ENCODE data around the gene ZNF146. TPM values are rescaled to one million over a fixed set of nuclear protein-coding genes. Genes with fewer than 3 reads are reported as not detected.

ZNF146 gene
- total RNA-seq = 77.3 and 87.5 TPM in 2 replicates

GRCh38 chr19:36214386-36215275 lies at the start of gene ZNF146, which contains the start of gene ZNF565:
TSS of gene ZNF146 (plus strand) at chr19:36215106. CDS start at chr19:36236441, 21,335 bp downstream.
TSS of gene ZNF565 (minus strand) at chr19:36214665. CDS start at chr19:36201985, 12,680 bp downstream.

Small RNAs within 50 kb of the gene (small RNA-seq; reads per million reads assigned to genes)
- gene RF00019 (ENCODE audit: low replicate concordance) = not detected

Other genes with a start within 250 kb of the ZNF146 start
- gene SDHAF1, start 219.9 kb upstream of the ZNF146 start, total RNA-seq = 12.0 and 17.3 TPM in 2 replicates
- 0.14 TPM in 1 of 2 replicates, not detected in the other for gene SYNE4, start 206.3 kb upstream of the ZNF146 start, total RNA-seq
- 14.0 and 20.2 TPM in 2 replicates for gene ALKBH6, start 200.9 kb upstream of the ZNF146 start, total RNA-seq
- gene CLIP3, start 182.2 kb upstream of the ZNF146 start, total RNA-seq = 7.0 and 22.8 TPM in 2 replicates
- gene THAP8, start 160.8 kb upstream of the ZNF146 start, total RNA-seq = 2.6 and 3.1 TPM in 2 replicates
- 0.66 and 17.5 TPM in 2 replicates for gene WDR62, start 160.2 kb upstream of the ZNF146 start, total RNA-seq
- not detected in 2 replicates for gene OVOL3, start 104.0 kb upstream of the ZNF146 start, total RNA-seq
- gene POLR2I, start 100.2 kb upstream of the ZNF146 start, total RNA-seq = 25.9 and 34.1 TPM in 2 replicates
- gene TBCB, start 99.6 kb upstream of the ZNF146 start, total RNA-seq = 121 and 180 TPM in 2 replicates
- 238 and 293 TPM in 2 replicates for gene CAPNS1, start 75.0 kb upstream of the ZNF146 start, total RNA-seq
- 0.88 and 11.7 TPM in 2 replicates for gene COX7A1, start 62.7 kb upstream of the ZNF146 start, total RNA-seq
- 2.4 and 3.4 TPM in 2 replicates for gene ZNF565, start 441 bp upstream of the ZNF146 start, total RNA-seq
- 2.2 and 3.0 TPM in 2 replicates for gene ZFP14, start 164.1 kb downstream of the ZNF146 start, total RNA-seq
- 4.4 and 5.9 TPM in 2 replicates for gene ZFP82, start 203.5 kb downstream of the ZNF146 start, total RNA-seq